Measurements from ENCODE around the gene SLC8A3. TPM values are rescaled to one million over a fixed set of nuclear protein-coding genes. Genes with fewer than 3 reads are reported as not detected.

The SLC8A3 gene
- total RNA-seq, 1 experiment from 2014 or later, result not detected

GRCh38 chr14:70011708-70012107 is 177.0 kb downstream of the SLC8A3 start:
- intact Hi-C loops (cut with micrococcal nuclease), result no loop called here
- Histone ChIP-seq H3K27me3 (ENCODE audit: insufficient read depth, low read length) (no peaks in the 10 kb centered on the region), H3K4me3 (replicated peaks in 1 of 2; ENCODE audit: low read depth in 1 of 2, low read length in 2 of 2) (no peak overlapping the region), H3K4me1 (ENCODE audit: control insufficient read depth in 1 of 2, insufficient read depth in 2 of 2, low read length in 2 of 2) (no peaks in the 10 kb centered on the region), H3K36me3 (ENCODE audit: control insufficient read depth in 1 of 2, insufficient read depth in 2 of 2, low read length in 2 of 2) (no peaks in the 10 kb centered on the region), H3K9me3 (ENCODE audit: control insufficient read depth in 1 of 2, insufficient read depth in 1 of 2, low read depth in 1 of 2, low read length in 2 of 2) (no peaks in the 10 kb centered on the region), H4K20me1 (ENCODE audit: insufficient read depth) (no peaks in the 10 kb centered on the region), H2AFZ (ENCODE audit: low read depth, low read length, poor library complexity, severe bottlenecking) (no peak overlapping the region), H3K9me2 (ENCODE audit: insufficient read depth) (no peaks in the 10 kb centered on the region), H3K9ac (ENCODE audit: low read length) (no peak overlapping the region), H3K27ac (ENCODE audit: low read depth, low read length) (no peak overlapping the region), H3K4me2 (ENCODE audit: low read length) (no peak overlapping the region), H3K79me2 (ENCODE audit: insufficient read depth, low read length) (no peaks in the 10 kb centered on the region)
- no peak for DNase-seq (ENCODE audit: low read depth, low spot score)
- ATAC-seq, result no peak
- ChIA-PET POLR2A (interaction anchor here (0.5 kb wide), 1 partner anchor 58 kb away, joined by 4 read pairs; no protein-coding TSS in a partner anchor), RAD21 (ENCODE audit: low non-redundant PET in 1 of 2, low total read pairs in 2 of 2, uncharacterized antibody in 2 of 2, unreplicated experiment in 2 of 2) (no interaction called here), CTCF (interaction anchor here (0.6 kb wide), 1 partner anchor 181 kb away, joined by 3 read pairs; no protein-coding TSS in a partner anchor)
- BruUV-seq (replicated peaks), result no TSS peak
- TF ChIP-seq FOSL1 (IDR thresholded peaks at IDR 0.05; ENCODE audit: low read depth) (no peak), EZH2phosphoT487 (IDR thresholded peaks at IDR 0.05; ENCODE audit: borderline replicate concordance) (no peak), TCF7L2 (IDR thresholded peaks at IDR 0.05; ENCODE audit: borderline replicate concordance, extremely low read depth, insufficient read depth, insufficient read length) (no peak), SRF (IDR thresholded peaks at IDR 0.05; ENCODE audit: low read depth) (no peak), POLR2AphosphoS5 (IDR thresholded peaks at IDR 0.05; ENCODE audit: low read depth, low read length) (no peak), CEBPB (IDR thresholded peaks at IDR 0.05; ENCODE audit: low read depth) (no peak), EGR1 (IDR thresholded peaks at IDR 0.05; ENCODE audit: low read depth) (no peak), POLR2A (IDR thresholded peaks at IDR 0.05; ENCODE audit: borderline replicate concordance, extremely low read depth, insufficient read depth, insufficient read length) (no peak), CBX3 (IDR thresholded peaks at IDR 0.05; ENCODE audit: low read depth) (no peak), ZNF274 (IDR thresholded peaks at IDR 0.05; ENCODE audit: low read depth, low read length) (no peak), YY1 (IDR thresholded peaks at IDR 0.05; ENCODE audit: extremely low read depth, insufficient replicate concordance, low read depth, low read length) (no peak), JUND (IDR thresholded peaks at IDR 0.05) (no peak), ZFX (IDR thresholded peaks at IDR 0.05) (no peak)
- TF ChIP-seq, protein P1, sequence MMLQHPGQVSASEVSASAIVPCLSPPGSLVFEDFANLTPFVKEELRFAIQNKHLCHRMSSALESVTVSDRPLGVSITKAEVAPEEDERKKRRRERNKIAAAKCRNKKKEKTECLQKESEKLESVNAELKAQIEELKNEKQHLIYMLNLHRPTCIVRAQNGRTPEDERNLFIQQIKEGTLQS (IDR thresholded peaks at IDR 0.05), result no peak
